Measurements from ENCODE around the gene KIAA1217.
A peak's percentile ranks its signal among the peaks of the same experiment; 100 is the strongest.

The KIAA1217 gene

GRCh38 chr10:24501056-24501711 lies 292.2 kb downstream of the KIAA1217 start:
- DNase-seq (ENCODE audit: low read depth in 2 of 2): no peak

- no peak for DNase-seq (ENCODE audit: low read depth in 2 of 2)
These were observed 293.1 kb downstream of the KIAA1217 start for GRCh38 chr10:24502006-24502405.

GRCh38 chr10:24502801-24503460 lies 294.0 kb downstream of the KIAA1217 start:
- DNase-seq (ENCODE audit: low read depth in 2 of 2): no peak

GRCh38 chr10:24503461-24504320 lies 294.8 kb downstream of the KIAA1217 start:
- peak in 1 of 2 donors; percentile 8 for DNase-seq (ENCODE audit: low read depth in 2 of 2)

DNA sequence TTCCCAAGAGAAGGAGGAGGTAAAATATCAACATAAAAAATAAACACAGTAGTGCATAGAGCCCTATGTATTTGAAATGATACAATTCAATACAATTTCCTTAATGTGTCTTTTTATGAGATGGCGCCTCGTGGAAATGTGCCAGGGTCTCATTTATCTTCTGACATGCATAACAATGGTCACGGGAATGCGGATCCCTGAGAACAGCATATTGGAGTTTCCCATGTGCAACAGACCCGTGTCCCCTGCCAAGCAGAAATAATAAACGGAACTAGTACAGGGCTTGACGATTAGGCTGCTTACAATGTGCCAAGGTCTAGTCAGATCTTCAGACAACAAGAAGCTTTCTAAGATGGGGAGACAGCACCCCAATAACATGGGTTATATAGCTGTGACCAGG lies 296.8 kb downstream of the KIAA1217 start:
- no peak for DNase-seq (ENCODE audit: low read depth in 2 of 2)

DNA sequence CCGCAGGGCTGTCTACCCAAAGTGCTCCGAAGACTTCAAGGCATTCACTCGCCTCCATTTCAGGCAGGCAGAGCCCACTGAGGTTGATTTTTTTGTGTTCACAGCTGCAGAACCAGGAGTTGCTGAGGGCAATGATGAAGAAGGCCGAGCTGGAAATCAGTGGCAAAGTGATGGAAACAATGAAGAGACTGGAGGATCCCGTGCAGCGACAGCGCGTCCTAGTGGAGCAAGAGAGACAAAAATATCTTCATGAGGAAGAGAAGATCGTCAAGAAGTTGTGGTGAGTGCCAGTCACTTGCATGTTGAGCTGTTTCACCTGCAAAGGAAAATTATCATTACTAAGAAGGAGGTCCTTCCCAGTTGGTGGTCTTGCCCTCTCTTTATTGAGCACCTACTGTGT lies 304.2 kb downstream of the KIAA1217 start:
- no peak for DNase-seq (ENCODE audit: low read depth in 2 of 2)

GRCh38 chr10:24515481-24515880 lies 306.5 kb downstream of the KIAA1217 start:
- no peak for DNase-seq (ENCODE audit: low read depth in 2 of 2)

DNA sequence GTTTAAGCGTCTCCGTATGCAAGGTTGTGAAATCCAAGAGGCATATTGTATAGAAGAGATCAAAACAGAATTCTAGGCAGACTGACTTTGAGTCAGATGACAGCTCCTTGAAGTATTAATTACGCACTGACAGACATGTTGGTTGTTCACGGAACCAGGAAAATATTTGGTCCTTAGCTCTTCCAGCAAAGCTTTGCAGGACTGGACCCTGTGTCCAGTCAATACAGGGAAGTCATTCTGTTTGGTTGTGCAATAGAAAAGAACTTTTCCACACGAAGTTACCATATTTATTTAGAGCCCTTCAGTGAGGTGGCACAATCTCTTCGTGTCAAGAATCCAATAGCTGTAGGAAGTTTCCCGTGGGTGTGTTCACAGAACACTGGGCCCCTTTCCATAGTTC lies 309.5 kb downstream of the KIAA1217 start:
- no peak for DNase-seq (ENCODE audit: low read depth in 2 of 2)

GRCh38 chr10:24518981-24519597 lies 310.2 kb downstream of the KIAA1217 start:
- DNase-seq (ENCODE audit: low read depth in 2 of 2): peak; percentile 19 to 22

GRCh38 chr10:24519950-24520349 lies 311.0 kb downstream of the KIAA1217 start:
- DNase-seq (ENCODE audit: low read depth in 2 of 2): no peak

- no peak for DNase-seq (ENCODE audit: low read depth in 2 of 2)
These were observed 315.4 kb downstream of the KIAA1217 start for GRCh38 chr10:24524314-24524713.

- DNase-seq (ENCODE audit: low read depth in 2 of 2): no peak
These were observed 317.2 kb downstream of the KIAA1217 start for GRCh38 chr10:24526085-24526649.

- DNase-seq (ENCODE audit: low read depth in 2 of 2): no peak
These were observed 320.0 kb downstream of the KIAA1217 start for GRCh38 chr10:24528946-24529345.

- DNase-seq (ENCODE audit: low read depth in 2 of 2): no peak
These were observed 322.5 kb downstream of the KIAA1217 start for GRCh38 chr10:24531439-24531838.

DNA sequence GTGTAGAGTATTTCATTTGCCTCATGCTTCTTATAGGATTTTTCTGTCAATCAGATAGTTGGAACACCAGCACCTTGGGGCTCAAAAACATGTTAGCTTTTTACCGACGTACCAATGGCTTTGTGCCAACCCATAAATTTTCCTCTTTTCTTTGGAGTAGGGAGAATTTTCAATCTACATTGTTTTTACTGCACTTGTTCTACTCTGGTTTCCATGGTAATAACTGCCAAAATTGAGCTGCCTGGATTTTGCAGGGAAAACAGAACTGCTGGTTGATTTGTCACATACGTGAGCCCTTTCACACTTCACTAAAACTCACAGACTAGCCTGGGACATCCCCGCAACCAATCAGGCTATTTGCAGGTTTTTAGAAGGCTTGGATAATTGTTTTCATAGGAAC lies 325.0 kb downstream of the KIAA1217 start:
- no peak for DNase-seq (ENCODE audit: low read depth in 2 of 2)

GRCh38 chr10:24536636-24537035 lies 327.7 kb downstream of the KIAA1217 start:
- DNase-seq (ENCODE audit: low read depth in 2 of 2): no peak

DNA sequence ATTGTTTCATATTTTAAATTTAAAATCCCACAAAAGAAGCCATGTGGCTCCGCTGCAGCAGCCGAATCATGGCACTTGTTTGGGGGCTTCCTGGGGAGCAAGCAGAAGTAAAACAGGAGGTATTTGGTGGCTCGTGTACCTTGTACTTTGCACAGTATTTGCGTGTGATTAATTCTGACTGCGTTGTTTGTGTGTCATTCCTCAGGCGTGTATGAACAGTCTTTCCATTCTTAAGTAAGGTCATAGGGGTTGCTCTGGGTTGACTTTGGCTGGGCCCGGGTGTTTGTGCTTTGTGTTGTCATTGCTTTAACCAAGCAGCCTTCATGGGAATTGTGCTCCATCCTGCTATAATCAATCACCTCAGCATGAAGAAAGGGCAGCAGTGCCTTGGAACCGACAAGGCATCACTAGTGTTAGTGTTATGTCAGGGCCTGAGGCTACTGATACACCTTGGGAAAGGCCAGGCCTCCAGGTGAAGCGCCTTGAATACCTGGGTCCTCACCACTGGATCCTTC lies 332.4 kb downstream of the KIAA1217 start:
- no peak for DNase-seq (ENCODE audit: low read depth in 2 of 2)

DNA sequence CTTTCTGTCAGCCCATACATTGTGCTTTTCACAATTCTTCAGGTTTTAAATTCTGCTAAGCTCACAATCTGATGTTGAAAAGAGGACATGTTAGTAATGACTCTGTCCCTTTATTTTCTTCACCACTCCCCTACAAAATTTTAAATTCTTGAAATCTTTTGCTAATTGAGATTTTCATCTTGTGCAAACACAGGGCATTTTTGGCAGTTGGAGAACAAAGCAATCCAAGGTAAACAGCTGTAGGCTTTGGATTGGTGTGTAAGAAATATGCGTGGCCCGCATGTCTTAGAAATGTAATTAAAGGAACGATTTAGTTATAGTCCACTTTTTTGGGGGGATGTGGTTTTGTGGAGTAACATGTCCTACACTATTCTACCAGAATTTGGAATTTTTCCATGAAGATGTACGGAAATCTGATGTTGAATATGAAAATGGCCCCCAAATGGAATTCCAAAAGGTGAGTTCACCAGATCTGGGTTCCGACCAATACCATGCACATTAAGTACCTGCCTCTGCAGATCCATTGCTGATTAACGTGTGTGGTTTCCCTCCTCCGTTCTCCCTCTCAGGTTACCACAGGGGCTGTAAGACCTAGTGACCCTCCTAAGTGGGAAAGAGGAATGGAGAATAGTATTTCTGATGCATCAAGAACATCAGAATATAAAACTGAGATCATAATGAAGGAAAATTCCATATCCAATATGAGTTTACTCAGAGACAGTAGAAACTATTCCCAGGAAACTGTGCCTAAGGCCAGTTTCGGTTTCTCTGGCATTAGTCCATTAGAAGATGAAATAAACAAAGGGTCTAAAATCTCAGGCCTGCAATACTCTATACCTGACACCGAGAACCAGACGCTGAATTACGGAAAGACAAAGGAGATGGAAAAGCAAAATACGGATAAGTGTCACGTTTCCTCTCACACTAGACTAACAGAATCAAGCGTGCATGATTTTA lies 333.7 kb downstream of the KIAA1217 start:
- DNase-seq (ENCODE audit: low read depth in 2 of 2): no peak

GRCh38 chr10:24544776-24545175 lies 335.8 kb downstream of the KIAA1217 start:
- no peak for DNase-seq (ENCODE audit: low read depth in 2 of 2)

DNA sequence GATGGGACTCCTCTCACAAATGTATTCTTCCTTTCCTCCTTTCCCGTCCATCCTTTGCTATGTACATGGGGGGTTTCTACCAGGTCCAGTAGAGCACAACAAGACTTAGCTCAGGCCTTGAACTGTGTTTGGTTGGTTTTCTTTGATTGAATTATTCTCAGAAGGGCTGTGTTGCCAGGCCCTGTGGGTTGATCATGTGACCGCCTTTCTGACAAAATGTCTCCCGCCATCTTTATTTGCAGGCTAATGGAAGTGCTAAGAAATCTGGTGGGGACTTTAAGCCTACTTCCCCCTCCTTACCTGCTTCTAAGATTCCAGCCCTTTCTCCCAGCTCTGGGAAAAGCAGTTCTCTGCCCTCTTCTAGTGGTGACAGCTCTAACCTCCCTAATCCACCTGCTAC lies 336.6 kb downstream of the KIAA1217 start:
- DNase-seq (ENCODE audit: low read depth in 2 of 2): no peak

Measured in activated CD4-positive, alpha-beta T cell treated with anti-CD3 and anti-CD28 coated beads for 24 hours (primary cell).